ENCODE measurements around the gene PPP1R17.

The PPP1R17 gene

GRCh38 chr7:31705377-31705776, 18.4 kb downstream of the PPP1R17 start:
- no peak for DNase-seq

- no peak for DNase-seq
Measured at GRCh38 chr7:31707089-31707488, 20.1 kb downstream of the PPP1R17 start.

- no peak for DNase-seq
Measured at GRCh38 chr7:31710171-31710570, 23.2 kb downstream of the PPP1R17 start.

GRCh38 chr7:31716355-31716754, 29.3 kb downstream of the PPP1R17 start:
- no peak for DNase-seq

GRCh38 chr7:31720366-31720765, 33.4 kb downstream of the PPP1R17 start:
- DNase-seq: no peak

GRCh38 chr7:31724696-31725095, 37.7 kb downstream of the PPP1R17 start:
- DNase-seq: no peak

GRCh38 chr7:31729195-31729804, 42.3 kb downstream of the PPP1R17 start:
- DNase-seq: no peak

- no peak for DNase-seq
Measured at GRCh38 chr7:31734456-31734855, 47.4 kb downstream of the PPP1R17 start.

GRCh38 chr7:31735991-31736982, 49.3 kb downstream of the PPP1R17 start:
- no peak for DNase-seq

GRCh38 chr7:31741852-31742251, 54.8 kb downstream of the PPP1R17 start:
- DNase-seq: no peak

GRCh38 chr7:31744294-31744874, 57.4 kb downstream of the PPP1R17 start:
- peak; percentile 5 for DNase-seq

- no peak for DNase-seq
Measured at GRCh38 chr7:31747553-31747952, 60.5 kb downstream of the PPP1R17 start.

GRCh38 chr7:31748084-31748483, 61.1 kb downstream of the PPP1R17 start:
- DNase-seq: no peak

- no peak for DNase-seq
Measured at GRCh38 chr7:31751726-31752125, 64.7 kb downstream of the PPP1R17 start.
